GM21737 (cell line): ENCODE data around the gene ROBO2.

Source experiments
- ATAC-seq: cut with Tn5 transposase; IDR thresholded peaks from one replicate; pipeline ENCODE4 v1.9.1; 2021; ENCODE audit warnings: mild to moderate bottlenecking, moderate library complexity; ENCODE audit not compliant: unreplicated experiment

ROBO2 gene

DNA sequence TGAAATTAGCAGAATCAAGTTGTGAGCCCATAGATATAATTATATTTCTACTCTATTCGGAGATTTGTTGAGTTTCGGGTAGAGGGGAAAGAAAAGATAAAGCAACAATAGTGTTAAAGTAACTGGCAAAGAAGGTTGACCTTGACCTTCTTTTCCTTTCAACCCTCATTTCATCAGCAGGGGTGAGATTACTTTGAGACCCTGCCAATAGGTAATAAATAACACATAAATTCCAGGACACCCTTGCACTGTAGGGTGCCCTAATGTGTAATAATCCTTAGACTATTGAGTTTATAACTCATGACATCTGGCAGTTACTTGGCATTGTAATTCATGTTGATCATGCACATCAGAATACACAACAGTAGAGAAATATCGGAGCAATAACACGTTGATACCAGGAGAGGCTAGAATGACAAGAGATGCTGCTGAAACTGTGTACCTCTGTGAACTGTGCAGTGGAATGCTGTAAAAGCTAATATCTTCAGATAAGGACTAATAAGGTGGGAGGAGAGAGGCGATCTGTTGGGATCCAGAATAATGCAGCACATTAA lies 426.7 kb downstream of the ROBO2 start:
- no peak for ATAC-seq

DNA sequence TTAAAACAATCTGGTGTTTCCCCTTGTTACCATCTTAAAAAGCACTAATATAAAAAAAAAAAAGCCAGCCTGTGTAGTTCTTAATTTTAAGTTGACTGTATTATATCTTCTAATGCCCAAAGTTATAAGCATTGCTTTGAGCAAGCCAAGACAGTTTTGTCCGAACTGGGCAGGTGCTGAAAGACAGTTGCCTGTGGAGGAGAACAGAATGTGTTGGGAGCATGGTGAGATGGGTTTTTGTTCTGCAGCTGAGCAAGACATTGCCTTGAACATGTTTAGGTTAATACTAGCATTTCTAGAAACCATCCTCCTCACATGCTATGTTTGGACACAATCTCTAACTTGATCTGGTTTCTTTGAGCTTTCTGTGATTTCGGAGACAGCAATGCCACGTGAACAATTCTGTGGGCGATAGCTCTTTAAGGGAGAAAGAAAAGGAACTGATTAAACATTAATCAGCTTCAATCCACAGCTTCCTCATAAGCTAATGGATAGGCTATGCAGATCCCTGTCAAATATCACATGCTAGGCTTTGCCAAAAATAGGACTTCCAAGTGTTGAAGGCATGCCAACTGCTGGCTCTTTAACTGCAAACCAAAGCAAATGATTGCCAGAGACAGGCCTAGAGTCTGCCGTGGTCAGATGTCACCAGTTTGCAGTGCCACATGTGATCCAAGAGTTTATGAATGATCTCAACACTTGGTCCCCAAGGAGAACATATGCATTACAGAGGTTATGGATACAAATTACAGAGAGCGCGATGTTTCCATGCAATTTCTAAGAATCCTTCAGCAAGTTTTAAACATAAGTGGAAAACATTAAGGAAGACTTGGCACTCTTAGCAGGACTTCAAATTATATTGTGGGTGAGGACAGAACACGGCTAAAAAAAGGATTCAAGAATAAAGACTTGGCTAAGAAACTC lies 428.1 kb downstream of the ROBO2 start:
- ATAC-seq, result no peak

DNA sequence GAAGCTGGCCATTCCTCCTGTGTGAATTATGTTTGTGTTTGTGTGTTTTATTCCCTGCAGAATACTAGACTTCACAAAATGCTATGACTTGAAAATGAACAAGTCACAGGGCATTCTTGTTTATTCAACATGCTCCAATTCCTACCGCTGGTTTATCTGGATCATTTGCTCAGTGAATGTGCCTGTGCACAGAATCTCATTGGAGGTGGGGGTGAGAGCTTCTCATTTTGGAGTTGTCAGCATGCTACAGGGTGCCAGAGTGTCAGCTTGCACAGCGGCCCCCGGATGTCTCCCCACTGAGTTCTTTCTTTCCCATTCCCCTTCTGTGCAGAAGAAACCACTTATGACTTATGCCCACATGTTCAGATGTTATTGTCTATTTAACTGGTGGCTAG lies 428.7 kb downstream of the ROBO2 start:
- ATAC-seq, result no peak

DNA sequence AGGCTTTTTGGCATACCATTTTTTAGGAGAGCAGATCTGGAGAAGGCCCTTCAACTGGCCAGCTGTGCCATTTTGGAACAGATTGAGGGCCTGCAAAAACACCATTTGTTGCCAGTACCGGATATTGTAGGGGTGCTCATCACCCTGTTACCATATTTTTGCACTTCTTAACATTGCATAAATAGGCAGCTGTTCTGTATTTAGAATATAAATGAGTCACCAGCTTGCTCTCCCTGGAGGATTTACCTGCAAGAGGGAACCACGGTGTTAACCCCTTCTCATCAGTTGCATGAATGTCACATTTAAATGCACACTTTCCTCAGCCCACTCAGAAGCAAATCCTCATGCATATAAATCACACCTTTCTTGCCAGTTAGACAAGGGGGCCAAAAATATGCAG lies 435.6 kb downstream of the ROBO2 start:
- no peak for ATAC-seq

DNA sequence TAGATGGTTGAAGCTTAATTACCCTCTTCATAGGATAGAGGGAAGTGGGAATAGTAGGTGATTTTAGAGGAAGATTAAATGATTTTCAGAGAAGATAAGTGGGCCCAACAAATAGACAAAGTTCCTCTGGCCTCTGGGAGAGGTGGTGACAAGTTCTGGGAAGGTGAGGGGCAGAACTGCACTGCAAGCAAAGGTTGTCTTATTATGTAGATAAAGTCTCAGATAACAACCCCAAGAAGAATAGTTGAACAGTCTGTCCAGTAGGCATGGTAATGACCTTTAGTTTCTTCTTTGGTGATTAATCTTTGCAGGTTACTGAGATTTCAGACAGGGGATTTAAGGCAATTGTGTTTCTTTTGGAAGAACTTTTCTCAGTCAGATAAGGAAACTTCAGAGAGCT lies 439.1 kb downstream of the ROBO2 start:
- no peak for ATAC-seq

DNA sequence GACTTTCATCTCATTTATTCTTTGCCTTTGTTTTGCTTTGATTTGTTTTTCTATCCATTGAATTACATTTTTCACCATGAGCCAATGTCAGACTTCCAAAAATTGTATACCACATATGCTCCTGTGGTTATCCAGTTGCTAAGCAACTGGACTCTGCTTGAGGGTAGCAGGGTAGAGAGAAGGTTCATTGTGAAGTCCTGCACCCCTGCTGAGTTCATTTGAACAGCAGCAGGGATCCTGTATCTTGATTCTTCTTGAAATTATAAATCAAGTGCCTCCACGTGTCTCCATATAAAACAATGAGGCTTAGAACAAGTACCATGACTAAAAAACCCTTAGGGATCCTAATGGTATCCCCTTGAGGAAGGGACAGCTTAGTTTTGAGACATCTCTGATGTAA lies 449.3 kb downstream of the ROBO2 start:
- no peak for ATAC-seq

DNA sequence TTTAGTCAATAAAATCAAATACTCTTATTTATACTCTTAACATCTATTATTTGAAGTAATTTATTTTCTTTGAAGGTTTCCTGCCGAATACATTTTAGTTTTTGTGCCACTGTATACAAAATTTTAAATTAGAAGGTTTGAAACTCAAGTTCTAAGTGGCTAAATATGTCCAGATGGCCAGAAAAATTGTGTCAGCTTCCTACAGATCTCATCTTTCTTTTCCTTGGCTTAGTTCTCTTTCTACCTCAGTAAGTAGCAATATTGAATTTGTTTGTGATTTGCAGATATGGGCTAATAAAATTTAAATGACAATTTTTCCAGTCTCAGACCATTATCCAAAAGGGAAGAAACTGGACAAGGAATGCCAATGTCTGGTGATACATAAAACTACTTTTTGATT lies 452.1 kb downstream of the ROBO2 start:
- no peak for ATAC-seq

DNA sequence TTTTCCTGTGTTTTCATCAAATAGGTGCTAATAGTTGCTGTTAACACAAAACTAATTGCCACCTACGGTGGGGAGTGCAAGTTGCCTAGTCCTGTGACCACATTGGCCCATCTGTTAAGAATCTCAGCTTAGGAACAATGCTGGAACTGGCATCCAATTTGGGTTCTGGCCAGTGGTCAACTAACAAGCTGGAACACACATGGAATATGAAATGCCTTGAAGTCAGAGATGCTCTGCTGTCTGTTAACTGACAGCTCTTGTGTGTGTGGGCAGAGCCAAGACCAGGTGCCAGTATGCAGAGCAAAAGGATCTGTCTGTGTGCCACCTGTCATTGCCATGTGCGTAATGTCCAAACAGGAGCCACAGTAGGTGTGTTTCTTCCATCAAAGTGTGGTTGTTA lies 460.8 kb downstream of the ROBO2 start:
- no peak for ATAC-seq

DNA sequence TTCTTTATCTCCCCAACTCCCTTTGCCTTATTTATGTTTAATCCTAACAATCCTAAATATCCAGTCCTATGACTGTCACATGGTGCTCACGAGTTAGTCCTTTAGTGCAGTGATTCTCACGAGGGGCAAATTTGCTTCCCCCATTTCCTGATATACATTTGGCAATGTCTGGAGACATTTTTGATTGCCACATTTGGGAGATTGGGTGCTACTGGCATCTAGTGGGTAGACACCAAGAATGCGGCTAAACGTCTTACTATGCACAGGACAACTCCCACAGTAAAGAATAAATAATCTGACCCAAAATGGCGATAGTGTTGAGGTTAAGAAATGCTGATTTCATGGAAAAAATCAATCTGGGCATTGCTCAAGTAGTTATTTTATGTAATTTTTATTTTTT lies 466.5 kb downstream of the ROBO2 start:
- ATAC-seq, result no peak

DNA sequence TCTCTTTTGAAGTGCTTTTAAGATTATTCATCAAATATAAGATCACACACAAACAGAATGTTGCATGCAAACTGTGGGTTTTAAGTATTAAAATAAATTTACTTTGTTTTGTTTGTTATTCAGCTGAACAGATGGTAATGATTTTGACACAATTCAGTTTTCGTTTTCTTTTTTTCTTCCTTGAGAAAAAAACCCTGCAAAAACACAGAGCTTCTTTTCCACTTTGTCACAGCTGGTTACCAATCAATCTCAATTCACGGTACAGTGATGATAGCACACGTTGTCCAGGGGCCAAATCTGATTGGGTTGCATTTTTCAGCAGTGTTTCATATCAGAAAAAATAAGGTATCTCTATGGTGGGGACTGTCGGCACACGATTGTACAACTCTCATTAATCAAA lies 473.6 kb downstream of the ROBO2 start:
- ATAC-seq, result no peak

DNA sequence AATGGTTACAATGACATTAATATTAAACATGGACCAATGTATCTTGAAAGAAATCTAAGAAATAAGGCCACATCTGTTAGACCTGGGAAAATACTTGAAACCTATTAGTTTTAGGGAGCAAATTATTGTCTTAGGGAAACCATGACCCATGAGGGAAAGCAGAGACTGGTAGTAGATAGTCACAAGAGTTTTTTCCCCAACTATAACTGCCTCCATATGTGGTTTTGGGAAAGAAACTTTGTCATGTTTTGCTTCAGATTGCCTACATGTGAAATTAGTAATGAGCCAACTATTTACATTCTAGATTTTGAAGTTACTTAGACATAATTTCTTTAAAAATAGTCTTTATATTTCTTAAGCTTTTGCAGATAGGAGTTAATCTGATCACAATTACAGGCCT lies 474.9 kb downstream of the ROBO2 start:
- ATAC-seq, result no peak

DNA sequence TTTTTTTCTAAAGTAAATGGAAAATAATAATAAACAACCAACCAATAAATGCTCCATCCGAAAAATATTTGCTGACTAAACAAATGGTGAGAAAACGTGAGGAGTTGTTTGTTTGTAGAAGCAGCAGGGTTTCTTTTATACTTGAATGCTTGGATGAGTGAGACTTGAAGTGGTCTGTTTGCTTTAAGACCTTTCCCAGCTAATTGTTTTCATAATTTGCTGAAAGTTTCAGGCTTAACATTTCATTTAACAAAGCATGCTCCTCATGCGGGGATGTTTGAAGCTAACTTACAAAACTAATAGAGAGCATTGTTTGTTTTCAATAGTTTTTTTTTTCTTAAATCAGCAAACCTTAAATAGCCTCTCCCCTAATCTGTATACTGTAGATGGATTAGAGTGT lies 484.6 kb downstream of the ROBO2 start:
- no peak for ATAC-seq

DNA sequence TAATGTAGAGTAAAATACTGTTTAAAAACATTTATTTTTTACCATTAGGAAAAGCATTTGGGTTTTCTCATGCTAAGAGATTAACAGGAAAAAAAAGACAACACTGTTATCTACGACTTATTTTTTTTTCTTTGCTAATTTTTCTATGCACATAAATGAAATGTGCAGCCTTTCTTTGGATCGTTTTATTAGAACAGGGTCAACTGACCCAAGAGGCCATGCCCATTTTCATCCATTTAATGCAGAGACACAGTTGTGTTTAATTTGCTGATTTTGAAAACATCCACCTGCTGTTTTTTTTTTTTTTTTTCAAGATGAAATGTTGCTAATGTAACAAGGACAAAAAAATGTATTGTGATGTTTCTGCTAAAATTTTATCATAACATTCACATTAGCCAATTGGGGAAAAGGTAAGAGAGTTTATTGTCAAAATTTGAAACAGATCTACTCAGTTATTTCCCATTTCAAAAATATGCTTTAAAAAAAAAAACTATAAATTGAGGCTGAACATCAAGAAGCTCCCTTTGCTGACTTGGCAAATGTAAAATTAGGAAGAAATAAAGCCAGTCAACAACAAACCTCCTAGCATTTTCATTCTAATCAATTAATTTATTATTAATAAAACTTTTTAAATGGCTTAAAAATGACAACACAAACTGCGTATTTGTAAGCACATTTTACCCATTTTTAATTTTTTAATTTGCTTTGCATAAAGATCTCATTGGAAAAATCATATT lies 485.2 kb downstream of the ROBO2 start:
- ATAC-seq, result no peak

DNA sequence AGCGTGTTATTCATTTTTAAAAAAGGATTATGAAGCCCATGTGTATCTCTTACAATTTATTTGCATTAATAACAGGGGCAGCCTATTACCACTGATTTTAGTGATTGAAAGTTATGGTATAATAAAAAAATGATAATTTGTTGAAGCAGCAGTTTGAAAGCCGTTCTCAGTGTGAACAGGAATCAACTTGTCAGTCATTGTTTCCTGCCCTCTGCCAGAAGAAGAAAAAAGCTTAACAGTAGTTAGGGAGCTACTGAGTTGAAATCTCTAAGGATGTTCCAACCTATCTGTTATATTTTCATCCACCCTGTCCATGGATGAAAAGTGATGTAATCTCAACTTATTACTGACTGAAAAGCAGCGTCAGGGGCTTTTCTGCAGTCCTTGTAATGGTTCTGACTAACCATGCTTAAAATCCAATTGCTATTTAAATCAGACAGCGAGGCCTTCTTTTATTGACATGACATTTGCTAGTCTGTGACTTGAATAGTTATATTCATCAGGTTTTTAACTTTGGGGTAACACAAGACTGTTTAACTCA lies 486.7 kb downstream of the ROBO2 start:
- no peak for ATAC-seq

DNA sequence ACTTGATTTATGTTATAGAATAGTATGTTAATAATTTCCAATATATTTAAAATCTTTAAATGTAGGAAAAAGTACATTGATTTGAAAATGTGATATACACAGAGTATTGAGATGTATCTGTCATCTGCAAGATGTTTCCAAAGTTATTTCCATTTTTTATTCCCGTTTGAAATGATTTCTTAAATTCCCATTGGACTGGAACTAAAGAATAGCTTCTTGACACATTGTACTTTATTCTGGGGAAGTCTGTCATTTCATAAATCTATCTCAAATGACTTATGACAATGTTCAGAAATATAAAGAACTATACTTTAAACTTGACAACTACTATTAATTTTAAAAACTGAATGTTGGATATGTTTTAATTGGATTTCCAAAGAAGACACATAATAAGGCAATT lies 489.6 kb downstream of the ROBO2 start:
- ATAC-seq, result no peak

DNA sequence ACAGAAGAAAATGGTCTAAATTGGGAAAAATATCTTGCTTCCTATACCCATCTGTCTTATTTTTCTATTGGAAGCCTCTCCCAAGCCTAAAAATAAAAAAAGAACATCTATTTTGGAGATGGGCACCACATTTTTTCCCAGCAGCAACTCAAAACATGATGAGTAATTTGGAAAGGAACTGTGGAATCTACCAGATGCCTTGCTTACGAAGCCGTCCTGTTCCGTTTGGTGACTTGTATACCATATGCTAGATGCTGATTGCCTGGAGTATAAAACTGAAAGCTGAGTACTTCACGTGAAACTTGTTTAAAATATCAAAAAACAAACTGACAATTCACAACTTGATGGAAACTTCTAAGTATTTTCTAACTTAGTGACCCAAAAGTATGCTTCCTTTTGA lies 491.0 kb downstream of the ROBO2 start:
- no peak for ATAC-seq

DNA sequence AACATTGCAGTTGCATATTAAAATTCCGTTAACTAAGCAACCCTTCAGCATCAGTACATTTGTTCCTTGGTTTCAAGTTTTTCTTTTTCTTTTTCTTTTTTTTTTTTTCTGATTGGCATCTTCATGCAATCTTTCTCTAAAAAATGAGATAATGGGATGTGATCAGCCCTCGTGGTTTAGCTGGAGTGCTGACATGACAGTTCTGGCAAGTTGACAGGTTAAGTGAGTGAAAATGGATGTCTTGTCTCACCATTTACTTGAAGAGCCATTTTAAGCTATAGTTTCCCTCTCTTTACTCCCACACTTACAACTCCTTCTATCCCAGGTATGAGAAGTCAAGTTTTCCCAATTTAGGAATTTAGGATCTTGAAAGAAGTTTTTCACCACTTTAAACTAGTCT lies 495.2 kb downstream of the ROBO2 start:
- no peak for ATAC-seq

DNA sequence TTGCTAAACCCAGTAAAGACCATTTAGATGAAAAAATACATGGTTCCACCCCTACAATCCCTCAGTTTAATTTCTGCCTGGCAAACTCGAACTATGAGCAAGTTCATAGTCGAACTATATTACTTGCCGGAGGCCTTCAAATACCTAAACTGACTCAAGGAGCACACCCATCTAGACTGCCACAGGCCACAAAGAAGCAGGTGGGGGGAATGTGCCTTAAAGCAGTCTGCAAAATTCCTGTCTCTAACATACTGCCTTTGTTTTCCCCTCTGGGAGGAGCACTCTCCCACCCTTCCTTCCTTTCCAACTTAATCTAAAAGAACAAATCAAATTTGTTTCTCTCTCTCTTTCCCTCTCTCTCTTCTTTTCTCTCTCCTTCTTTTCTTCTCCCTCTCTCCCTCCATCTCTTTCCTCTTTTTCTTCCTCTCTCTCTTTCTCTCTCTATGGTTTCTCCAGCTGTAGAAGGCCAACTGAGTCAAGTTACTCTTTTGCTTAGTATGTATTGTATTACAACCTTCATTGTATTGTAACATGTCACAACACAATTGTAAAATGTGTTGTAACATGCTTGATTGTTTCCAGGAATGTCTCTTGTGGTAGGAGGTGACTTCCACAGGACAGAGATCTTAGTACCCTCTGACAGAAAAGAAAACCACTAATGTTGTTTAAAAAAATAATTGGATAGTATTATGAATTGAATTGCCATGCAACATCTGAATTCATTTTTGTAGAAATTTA lies 496.3 kb downstream of the ROBO2 start:
- ATAC-seq, result no peak

DNA sequence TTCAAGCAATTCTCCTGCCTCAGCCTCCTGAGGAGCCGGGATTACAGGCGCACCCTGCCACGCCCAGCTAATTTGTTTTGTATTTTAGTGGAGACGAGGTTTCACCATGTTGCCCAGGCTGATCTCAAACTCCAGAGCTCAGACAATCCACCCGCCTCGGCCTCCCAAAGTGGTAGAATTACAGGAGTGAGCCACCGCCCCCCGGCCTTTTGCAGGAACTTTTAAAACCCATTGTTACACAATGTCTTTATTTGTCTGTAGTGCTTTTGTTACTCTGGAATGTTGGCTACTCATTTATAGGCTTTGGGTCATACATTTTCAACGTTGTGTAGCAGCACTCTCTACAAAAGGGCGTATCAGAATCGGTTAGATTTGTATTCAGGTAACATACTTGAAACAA lies 499.1 kb downstream of the ROBO2 start:
- ATAC-seq, result no peak

DNA sequence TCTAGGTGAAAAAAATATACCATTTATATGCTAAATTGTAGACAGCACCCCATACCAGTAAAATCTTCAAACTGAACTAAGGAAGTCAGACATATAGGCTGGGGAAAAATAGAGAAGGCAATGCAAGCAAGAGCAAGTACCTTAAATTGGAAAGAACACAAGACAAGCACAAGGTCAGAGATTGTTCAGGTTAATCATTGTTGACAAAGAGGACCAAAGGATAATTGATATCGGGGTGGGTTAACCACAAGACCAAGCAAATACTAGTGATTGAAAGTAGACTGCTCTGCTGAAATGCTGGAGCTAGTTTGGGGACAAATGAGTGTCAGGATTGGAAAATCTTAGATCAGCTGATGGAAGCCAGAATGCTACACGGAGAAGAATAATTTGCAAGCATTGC lies 499.8 kb downstream of the ROBO2 start:
- no peak for ATAC-seq
